ENCODE measurements around the gene UNC13B. TPM values are rescaled to one million over a fixed set of nuclear protein-coding genes. Genes with fewer than 3 reads are reported as not detected.
"Not testable (repeated sequence)": the region's sequence is repeated elsewhere in the genome, so short reads cannot be mapped to it uniquely, and the experiment has no call there.

UNC13B gene
- total RNA-seq, 1 donor from 2014 or later = 26.5 TPM

GRCh38 chr9:35172878-35173277 lies 11.1 kb downstream of the UNC13B start:
- no peak for TF ChIP-seq CTCF (IDR thresholded peaks at IDR 0.05)
- Histone ChIP-seq H3K27me3 (no peaks in the 10 kb centered on the region), H3K4me1 (no peaks in the 10 kb centered on the region), H3K36me3 (no peaks in the 10 kb centered on the region), H3K4me3 (no peak overlapping the region), H3K9me3 (no peaks in the 10 kb centered on the region), H3K27ac (no peak overlapping the region)
- intact Hi-C loops (cut with DNase I) = no loop called here
- no peak for DNase-seq (ENCODE audit: low spot score in 2 of 2)

GRCh38 chr9:35177520-35177919 lies 15.7 kb downstream of the UNC13B start:
- TF ChIP-seq CTCF (IDR thresholded peaks at IDR 0.05) = no peak
- Histone ChIP-seq H3K9me3 (no peaks in the 10 kb centered on the region), H3K4me1 (no peaks in the 10 kb centered on the region), H3K27ac (no peak overlapping the region), H3K36me3 (no peaks in the 10 kb centered on the region), H3K4me3 (no peak overlapping the region), H3K27me3 (no peaks in the 10 kb centered on the region)
- intact Hi-C loops (cut with DNase I) = no loop called here
- no peak for DNase-seq (ENCODE audit: low spot score in 2 of 2)

- Histone ChIP-seq H3K27me3 (no peaks in the 10 kb centered on the region), H3K36me3 (no peaks in the 10 kb centered on the region), H3K4me1 (no peaks in the 10 kb centered on the region), H3K9me3 (no peaks in the 10 kb centered on the region), H3K27ac (no peak overlapping the region), H3K4me3 (no peak overlapping the region)
- TF ChIP-seq CTCF (IDR thresholded peaks at IDR 0.05) = no peak
- DNase-seq (ENCODE audit: low spot score in 2 of 2) = no peak
- intact Hi-C loops (cut with DNase I) = no loop called here
These were observed 17.8 kb downstream of the UNC13B start for GRCh38 chr9:35179347-35180280.

- H3K4me3 ChIP-seq = no peak overlapping the region
- H3K27me3 ChIP-seq = no peaks in the 10 kb centered on the region
- H3K9me3 ChIP-seq = no peaks in the 10 kb centered on the region
- intact Hi-C loops (cut with DNase I) = no loop called here
- DNase-seq (ENCODE audit: low spot score in 2 of 2) = no peak
- no peak overlapping the region for H3K27ac ChIP-seq
- no peak for TF ChIP-seq CTCF (IDR thresholded peaks at IDR 0.05)
- no peaks in the 10 kb centered on the region for H3K36me3 ChIP-seq
- no peaks in the 10 kb centered on the region for H3K4me1 ChIP-seq
These were observed 19.0 kb downstream of the UNC13B start for GRCh38 chr9:35180801-35181200.

GRCh38 chr9:35182401-35182800 lies 20.6 kb downstream of the UNC13B start:
- intact Hi-C loops (cut with DNase I); DNase-seq (ENCODE audit: low spot score in 2 of 2); H3K27ac ChIP-seq; H3K4me1 ChIP-seq; H3K4me3 ChIP-seq; H3K27me3 ChIP-seq; H3K36me3 ChIP-seq; H3K9me3 ChIP-seq: not testable (repeated sequence)

- H3K27me3 ChIP-seq; intact Hi-C loops (cut with DNase I); H3K36me3 ChIP-seq; H3K9me3 ChIP-seq; H3K4me1 ChIP-seq; H3K27ac ChIP-seq; H3K4me3 ChIP-seq; DNase-seq (ENCODE audit: low spot score in 2 of 2): not testable (repeated sequence)
These were observed 21.4 kb downstream of the UNC13B start for GRCh38 chr9:35182996-35183754.

GRCh38 chr9:35183755-35184480 lies 22.1 kb downstream of the UNC13B start:
- H3K9me3 ChIP-seq; H3K36me3 ChIP-seq; intact Hi-C loops (cut with DNase I); H3K4me3 ChIP-seq; H3K4me1 ChIP-seq; DNase-seq (ENCODE audit: low spot score in 2 of 2); H3K27me3 ChIP-seq; H3K27ac ChIP-seq: not testable (repeated sequence)
